Keratinocyte (primary cell): ENCODE results near the gene SOX8. TPM values are rescaled to one million over a fixed set of nuclear protein-coding genes. Genes with fewer than 3 reads are reported as not detected.

Experiments used
- DNase-seq: peaks from one replicate; pipeline ENCODE4 v3.0.0-alpha.2; 2011; ENCODE audit warnings: low read depth, missing footprints, low spot score
- FAIRE-seq: peaks from 2 replicates; lab custom pipeline; 2011; peaks lifted over from hg19 to GRCh38; lab: Jason Lieb, UNC
- H2AFZ ChIP-seq: 2 replicates; pipeline ENCODE4 v1.6.0; 2012; ENCODE audit warnings: low read length, control low read depth, inconsistent platforms; ENCODE audit not compliant: control insufficient read depth
- H3K27ac ChIP-seq: 2 replicates; pipeline ENCODE4 v1.5.1; 2011; ENCODE audit warnings: low read length; ENCODE audit not compliant: control insufficient read depth, insufficient read depth
- H3K27me3 ChIP-seq: 3 replicates; pipeline ENCODE4 v1.6.0; 2011; ENCODE audit warnings: low read length; ENCODE audit not compliant: control insufficient read depth, insufficient read depth; ENCODE audit errors: extremely low read depth
- H3K36me3 ChIP-seq, 2 experiments: 2 replicates in 1 of 2; 3 replicates in 1 of 2; pipeline ENCODE4 v1.5.1; 2011; ENCODE audit warnings: low read length in 2 of 2, mild to moderate bottlenecking in 1 of 2; ENCODE audit not compliant: control insufficient read depth in 2 of 2, insufficient read depth in 2 of 2; ENCODE audit errors: extremely low read depth in 1 of 2
- H3K4me1 ChIP-seq: 3 replicates; pipeline ENCODE4 v1.5.1; 2011; ENCODE audit warnings: low read length; ENCODE audit not compliant: control insufficient read depth, insufficient read depth; ENCODE audit errors: extremely low read depth
- H3K4me2 ChIP-seq: 3 replicates; pipeline ENCODE4 v1.6.0; 2011; ENCODE audit warnings: low read depth, low read length; ENCODE audit not compliant: control insufficient read depth, insufficient read depth; ENCODE audit errors: extremely low read depth
- H3K4me3 ChIP-seq, 3 experiments: fragments of 200-600 bp in 1 of 3; sonication (generic) in 1 of 3; 2 replicates in 2 of 3; 3 replicates in 1 of 3; pipeline ENCODE4 v1.5.1; 2011 to 2016; ENCODE audit warnings: low read length in 3 of 3, mild to moderate bottlenecking in 3 of 3, control low read depth in 2 of 3, inconsistent platforms in 1 of 3, low read depth in 1 of 3, mixed read lengths in 1 of 3, mixed run types in 1 of 3, moderate library complexity in 1 of 3; ENCODE audit not compliant: control insufficient read depth in 2 of 3, insufficient read depth in 2 of 3; ENCODE audit errors: extremely low read depth in 1 of 3
- H3K79me2 ChIP-seq: 2 replicates; pipeline ENCODE4 v1.6.0; 2012; ENCODE audit warnings: low read length; ENCODE audit not compliant: control insufficient read depth, insufficient read depth
- H3K9ac ChIP-seq: 3 replicates; pipeline ENCODE4 v1.6.0; 2011; ENCODE audit warnings: low read length; ENCODE audit not compliant: control insufficient read depth, insufficient read depth; ENCODE audit errors: extremely low read depth
- H3K9me1 ChIP-seq: 3 replicates; pipeline ENCODE4 v1.6.0; 2011; ENCODE audit warnings: low read length; ENCODE audit not compliant: control insufficient read depth, insufficient read depth; ENCODE audit errors: extremely low read depth
- H3K9me3 ChIP-seq: 2 replicates; pipeline ENCODE4 v1.5.1; 2012; ENCODE audit warnings: low read depth, low read length; ENCODE audit not compliant: control insufficient read depth
- H4K20me1 ChIP-seq: 3 replicates; pipeline ENCODE4 v1.6.0; 2011; ENCODE audit warnings: low read length; ENCODE audit not compliant: control insufficient read depth, insufficient read depth; ENCODE audit errors: extremely low read depth
- EZH2 ChIP-seq: IDR thresholded peaks from one replicate; pipeline ENCODE4 v1.6.1; 2012; ENCODE audit warnings: inconsistent platforms, mild to moderate bottlenecking, low read length, moderate library complexity
- dilution Hi-C: fragments of 300-500 bp; cut with MboI; formaldehyde crosslinking; loops from one replicate; pipeline ENCODE4 v1.7.0; 2020; ENCODE audit warnings: low sequenced_read_pairs; ENCODE audit not compliant: extremely low pct_ligation_motif_present
- polyA plus RNA-seq, 5 experiments: library from polyadenylated mRNA; depleted of rRNA in 3 of 5; stranded (reverse) in 3 of 5; stranded (forward) in 1 of 5; unstranded in 1 of 5; fragments of >200 nt; gene quantifications; 1 replicate in 1 of 5; 2 replicates in 3 of 5; 3 replicates in 1 of 5; pipeline versions ENCODE4 v1.2.1 to v1.2.3, GENCODE V29; 2011 to 2012; ENCODE audit warnings: missing spikeins in 2 of 5, low read depth in 1 of 5, low replicate concordance in 1 of 5
- TF ChIP-seq, protein P1 (sequence below), 3 experiments: IDR thresholded peaks in 1 of 3; conservative IDR thresholded peaks in 1 of 3; optimal IDR thresholded peaks in 1 of 3; 2 replicates in 2 of 3; 3 replicates in 1 of 3; pipeline versions ENCODE3 to v1.5.1; 2011; ENCODE audit warnings: low read length in 3 of 3, mild to moderate bottlenecking in 3 of 3, moderate library complexity in 2 of 3, control low read depth in 1 of 3, inconsistent platforms in 1 of 3; ENCODE audit not compliant: insufficient read depth in 2 of 3; ENCODE audit errors: extremely low read depth in 1 of 3

SOX8 gene
- polyA plus RNA-seq, 1 donor (not counting 4 experiments of a cell fraction or from before 2014, with no cell fraction given), result 0.03 TPM

DNA sequence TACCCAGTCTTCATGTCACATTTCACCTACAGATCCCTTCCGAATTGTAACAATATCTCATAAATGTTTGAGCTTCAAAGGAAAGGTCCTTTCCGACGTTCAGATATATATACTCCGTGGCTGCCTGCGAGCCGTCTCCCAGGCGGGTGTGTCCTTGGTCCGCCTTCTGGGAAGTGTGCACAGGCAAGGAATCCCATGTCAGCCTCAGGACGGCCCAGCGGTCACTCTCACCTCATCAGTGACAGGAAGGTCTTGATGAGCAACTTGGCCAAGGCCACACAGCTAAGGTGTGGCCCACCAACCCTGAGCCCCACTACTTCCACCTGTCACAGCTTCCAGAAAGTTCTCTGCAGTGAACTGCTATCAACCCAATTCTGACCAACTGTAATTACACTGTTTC is 15.1 kb upstream of the SOX8 start:
- Histone ChIP-seq H3K4me3 (no peak overlapping the region), H2AFZ (no peak overlapping the region), H3K27me3 (peaks cover 4% of the 10 kb centered on the region), H3K4me1 (peaks cover 4% of the 10 kb centered on the region), H3K4me2 (no peak overlapping the region), H3K9ac (no peak overlapping the region), H3K27ac (no peak overlapping the region), H3K79me2 (no peaks in the 10 kb centered on the region), H3K36me3 (no peaks in the 10 kb centered on the region), H3K9me1 (no peaks in the 10 kb centered on the region), H4K20me1 (no peaks in the 10 kb centered on the region), H3K9me3 (peaks cover 23% of the 10 kb centered on the region)
- dilution Hi-C loops, result no loop called here
- DNase-seq (no peak), FAIRE-seq (no peak)
- no peak for TF ChIP-seq EZH2
- TF ChIP-seq, protein P1, sequence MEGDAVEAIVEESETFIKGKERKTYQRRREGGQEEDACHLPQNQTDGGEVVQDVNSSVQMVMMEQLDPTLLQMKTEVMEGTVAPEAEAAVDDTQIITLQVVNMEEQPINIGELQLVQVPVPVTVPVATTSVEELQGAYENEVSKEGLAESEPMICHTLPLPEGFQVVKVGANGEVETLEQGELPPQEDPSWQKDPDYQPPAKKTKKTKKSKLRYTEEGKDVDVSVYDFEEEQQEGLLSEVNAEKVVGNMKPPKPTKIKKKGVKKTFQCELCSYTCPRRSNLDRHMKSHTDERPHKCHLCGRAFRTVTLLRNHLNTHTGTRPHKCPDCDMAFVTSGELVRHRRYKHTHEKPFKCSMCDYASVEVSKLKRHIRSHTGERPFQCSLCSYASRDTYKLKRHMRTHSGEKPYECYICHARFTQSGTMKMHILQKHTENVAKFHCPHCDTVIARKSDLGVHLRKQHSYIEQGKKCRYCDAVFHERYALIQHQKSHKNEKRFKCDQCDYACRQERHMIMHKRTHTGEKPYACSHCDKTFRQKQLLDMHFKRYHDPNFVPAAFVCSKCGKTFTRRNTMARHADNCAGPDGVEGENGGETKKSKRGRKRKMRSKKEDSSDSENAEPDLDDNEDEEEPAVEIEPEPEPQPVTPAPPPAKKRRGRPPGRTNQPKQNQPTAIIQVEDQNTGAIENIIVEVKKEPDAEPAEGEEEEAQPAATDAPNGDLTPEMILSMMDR (optimal IDR thresholded peaks at IDR 0.05 in 1 of 3, IDR thresholded peaks at IDR 0.05 in 1 of 3, conservative IDR thresholded peaks at IDR 0.05 in 1 of 3; ENCODE audit: extremely low read depth in 1 of 3, insufficient read depth in 2 of 3, low read length in 3 of 3), result no peak

DNA sequence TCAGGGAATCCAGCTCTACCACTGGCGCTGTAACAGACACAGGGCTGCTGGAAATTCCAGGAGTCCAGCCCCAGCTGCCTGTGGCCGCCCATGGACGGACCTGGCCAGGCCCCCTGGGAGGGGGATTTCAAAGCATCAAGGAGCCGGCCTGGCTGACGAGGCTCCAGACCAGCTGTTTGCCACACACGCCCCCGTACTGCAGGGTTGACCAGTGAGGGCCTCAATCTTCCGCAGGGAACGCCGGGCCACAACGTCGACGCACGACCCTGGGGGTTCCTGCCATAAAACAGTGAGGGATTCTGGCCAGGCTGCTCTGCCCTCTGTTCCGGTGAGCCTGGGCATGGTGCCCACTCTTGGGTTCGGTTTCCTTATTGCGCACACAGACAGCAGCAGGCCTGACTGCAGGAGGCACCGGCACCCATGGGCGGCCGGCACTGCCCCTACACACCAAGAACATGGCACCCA is 14.5 kb upstream of the SOX8 start:
- peaks cover 23% of the 10 kb centered on the region for H3K9me3 ChIP-seq
- TF ChIP-seq, protein P1 (optimal IDR thresholded peaks at IDR 0.05 in 1 of 3, IDR thresholded peaks at IDR 0.05 in 1 of 3, conservative IDR thresholded peaks at IDR 0.05 in 1 of 3; ENCODE audit: extremely low read depth in 1 of 3, insufficient read depth in 2 of 3, low read length in 3 of 3), result no peak
- TF ChIP-seq EZH2, result no peak
- peaks cover 4% of the 10 kb centered on the region for H3K4me1 ChIP-seq
- no peak overlapping the region for H3K4me3 ChIP-seq
- H4K20me1 ChIP-seq, result no peaks in the 10 kb centered on the region
- DNase-seq, result no peak
- H3K79me2 ChIP-seq, result no peaks in the 10 kb centered on the region
- H3K27ac ChIP-seq, result no peak overlapping the region
- no peaks in the 10 kb centered on the region for H3K9me1 ChIP-seq
- no peaks in the 10 kb centered on the region for H3K36me3 ChIP-seq
- no peak overlapping the region for H2AFZ ChIP-seq
- no peak overlapping the region for H3K9ac ChIP-seq
- H3K4me2 ChIP-seq, result no peak overlapping the region
- H3K27me3 ChIP-seq, result peaks cover 4% of the 10 kb centered on the region
- FAIRE-seq, result no peak
- dilution Hi-C loops, result no loop called here
